Measurements from ENCODE around the gene KLK4. TPM values are rescaled to one million over a fixed set of nuclear protein-coding genes. Genes with fewer than 3 reads are reported as not detected.

The KLK4 gene
- total RNA-seq, 4 donors from 2014 or later = not detected

GRCh38 chr19:50944795-50945194 lies 33.6 kb upstream of the KLK4 start:
- ATAC-seq (ENCODE audit: low FRiP score) (no peak), DNase-seq (ENCODE audit: low spot score) (no peak)
- TF ChIP-seq CTCF (IDR thresholded peaks at IDR 0.05) = no peak

- DNase-seq (ENCODE audit: low spot score) (no peak), ATAC-seq (ENCODE audit: low FRiP score) (no peak)
- TF ChIP-seq CTCF (IDR thresholded peaks at IDR 0.05) = no peak
Measured at GRCh38 chr19:50943074-50943828, 32.1 kb upstream of the KLK4 start.

GRCh38 chr19:50939596-50939995 lies 28.4 kb upstream of the KLK4 start:
- ATAC-seq (ENCODE audit: low FRiP score) = no peak
- no peak for TF ChIP-seq CTCF (IDR thresholded peaks at IDR 0.05)
- DNase-seq (ENCODE audit: low spot score) = no peak

GRCh38 chr19:50933640-50934039 lies 22.4 kb upstream of the KLK4 start:
- ATAC-seq (ENCODE audit: low FRiP score) = peak; percentile 13
- TF ChIP-seq CTCF (IDR thresholded peaks at IDR 0.05) = no peak
- no peak for DNase-seq (ENCODE audit: low spot score)

- no peak for TF ChIP-seq CTCF (IDR thresholded peaks at IDR 0.05)
- DNase-seq (ENCODE audit: low spot score) (no peak), ATAC-seq (ENCODE audit: low FRiP score) (no peak)
Measured at GRCh38 chr19:50932690-50933083, 21.5 kb upstream of the KLK4 start.

GRCh38 chr19:50932018-50932689 lies 21.0 kb upstream of the KLK4 start:
- ATAC-seq (ENCODE audit: low FRiP score) (peak; percentile 87), DNase-seq (ENCODE audit: low spot score) (no peak)
- no peak for TF ChIP-seq CTCF (IDR thresholded peaks at IDR 0.05)

- no peak for TF ChIP-seq CTCF (IDR thresholded peaks at IDR 0.05)
- DNase-seq (ENCODE audit: low spot score) = no peak
- no peak for ATAC-seq (ENCODE audit: low FRiP score)
Measured at GRCh38 chr19:50931023-50931422, 19.8 kb upstream of the KLK4 start.
